ENCODE measurements around the gene MYMK. TPM values are rescaled to one million over a fixed set of nuclear protein-coding genes. Genes with fewer than 3 reads are reported as not detected.

MYMK gene
- total RNA-seq, 1 experiment from 2014 or later: not detected

DNA sequence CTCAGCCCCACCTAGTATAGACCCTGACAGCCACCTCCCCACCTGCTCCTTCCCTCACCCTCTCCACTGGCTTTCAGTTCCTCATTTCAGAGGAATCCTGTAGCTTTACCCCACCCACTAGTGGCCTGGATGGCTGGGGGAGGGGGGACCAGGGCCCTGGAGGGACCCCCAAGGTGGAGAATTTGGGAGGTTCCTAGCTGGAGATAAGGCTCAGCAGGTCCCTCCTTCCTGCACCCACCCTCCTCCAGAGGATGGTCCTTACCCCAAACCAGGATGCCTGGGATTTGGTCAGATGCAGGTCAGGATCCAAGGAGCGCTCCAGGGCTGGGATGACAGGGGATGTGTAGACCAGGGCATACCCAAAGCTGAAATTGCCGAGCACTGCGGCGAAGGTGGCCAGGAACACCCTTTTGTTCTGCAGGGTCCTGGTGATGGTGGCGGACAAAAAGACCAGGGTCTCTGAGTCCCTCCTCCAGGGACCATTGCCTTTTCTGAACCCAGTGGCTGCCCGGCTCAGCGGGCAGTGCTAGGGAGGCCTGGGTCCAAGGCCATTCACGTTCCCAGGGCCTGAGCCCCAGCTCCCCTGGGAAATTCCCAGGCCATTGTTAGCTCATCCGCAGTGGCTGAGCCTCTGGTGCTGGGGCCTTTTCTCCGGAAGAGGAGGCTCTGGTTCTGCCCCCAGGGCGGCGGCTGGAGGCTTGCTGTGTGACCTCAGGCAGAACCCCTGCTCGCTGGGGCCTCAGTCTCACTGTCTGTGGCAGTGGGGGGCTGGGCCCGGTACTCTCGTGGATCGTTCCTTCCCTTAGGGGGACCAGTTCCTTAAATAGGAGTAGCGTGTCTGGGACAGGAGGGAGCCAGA is 46.5 kb downstream of the MYMK start:
- H3K4me2 ChIP-seq (ENCODE audit: low read length): peak overlapping the region; percentile 98
- peak overlapping the region; percentile 59; the same call in 1 of the 2 replicates for H3K27ac ChIP-seq (ENCODE audit: low read depth, low read length)
- H3K4me3 ChIP-seq (replicated peaks in 1 of 2; ENCODE audit: low read depth in 1 of 2, low read length in 2 of 2): peak overlapping the region; percentile 68 to 83
- no peaks in the 10 kb centered on the region for H3K9me3 ChIP-seq (ENCODE audit: control insufficient read depth in 1 of 2, insufficient read depth in 1 of 2, low read depth in 1 of 2, low read length in 2 of 2)
- ChIA-PET RAD21 (ENCODE audit: low non-redundant PET in 1 of 2, low total read pairs in 2 of 2, uncharacterized antibody in 2 of 2, unreplicated experiment in 2 of 2) (interaction anchor here in 1 of 2 experiments (0.6 kb wide), 1 partner anchor 29 kb away, joined by 4 read pairs; no protein-coding TSS in a partner anchor), POLR2A (interaction anchor here (1.0 kb wide), 1 partner anchor 101 kb away, joined by 3 read pairs; no protein-coding TSS in a partner anchor), CTCF (interaction anchor here (0.9 kb wide), 2 partner anchors 81 to 292 kb away, joined by 3 to 4 read pairs; no protein-coding TSS in a partner anchor)
- TF ChIP-seq POLR2AphosphoS5 (IDR thresholded peaks at IDR 0.05; ENCODE audit: low read depth, low read length) (no peak), ZFX (IDR thresholded peaks at IDR 0.05) (no peak)
- no TSS peak for BruUV-seq (replicated peaks)
- intact Hi-C loops (cut with micrococcal nuclease): no loop called here
- H3K4me1 ChIP-seq (ENCODE audit: control insufficient read depth in 1 of 2, insufficient read depth in 2 of 2, low read length in 2 of 2): peaks cover 13 to 21% of the 10 kb centered on the region in 2 experiments; a peak in 3 of 4 replicates
- no peak overlapping the region for H2AFZ ChIP-seq (ENCODE audit: low read depth, low read length, poor library complexity, severe bottlenecking)
- H4K20me1 ChIP-seq (ENCODE audit: insufficient read depth): no peaks in the 10 kb centered on the region
- H3K9me2 ChIP-seq (ENCODE audit: insufficient read depth): no peaks in the 10 kb centered on the region
- no peaks in the 10 kb centered on the region for H3K36me3 ChIP-seq (ENCODE audit: control insufficient read depth in 1 of 2, insufficient read depth in 2 of 2, low read length in 2 of 2)
- H3K9ac ChIP-seq (ENCODE audit: low read length): peak overlapping the region; percentile 75
- peaks cover 6% of the 10 kb centered on the region; the same call in 1 of the 2 replicates for H3K79me2 ChIP-seq (ENCODE audit: insufficient read depth, low read length)
- DNase-seq (ENCODE audit: low read depth, low spot score): no peak
- peak; percentile 12 for ATAC-seq
- H3K27me3 ChIP-seq (ENCODE audit: insufficient read depth, low read length): no peaks in the 10 kb centered on the region

DNA sequence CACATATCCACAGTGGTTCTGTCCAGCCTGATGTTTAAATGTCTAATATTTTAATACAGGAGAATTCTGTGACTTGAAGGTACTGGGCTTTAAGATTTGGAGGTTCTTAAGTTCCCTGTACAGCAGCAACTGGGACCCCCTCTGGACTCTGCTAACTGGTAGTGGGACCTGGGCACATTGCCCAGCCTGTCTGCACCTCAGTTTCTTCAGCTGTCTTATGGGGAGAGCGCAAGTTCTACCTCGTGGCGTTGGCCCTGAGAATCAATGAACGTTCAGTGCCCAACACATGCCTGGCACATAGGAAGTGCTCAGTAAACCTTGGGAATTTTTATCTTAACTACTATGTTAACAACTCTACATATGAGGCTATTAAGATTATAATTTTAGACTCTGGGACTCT is 47.3 kb downstream of the MYMK start:
- CTCF ChIA-PET: no interaction called here

More for the DNA sequence above, 47.3 kb downstream of the MYMK start:
- no peak overlapping the region for H3K27ac ChIP-seq (ENCODE audit: low read depth, low read length)
- H3K27me3 ChIP-seq (ENCODE audit: insufficient read depth, low read length): no peaks in the 10 kb centered on the region
- DNase-seq (ENCODE audit: low read depth, low spot score) (no peak), ATAC-seq (no peak)
- no peak for TF ChIP-seq JUND (IDR thresholded peaks at IDR 0.05)
- no peak for TF ChIP-seq ZNF274 (IDR thresholded peaks at IDR 0.05; ENCODE audit: low read depth, low read length)
- TF ChIP-seq CEBPB (IDR thresholded peaks at IDR 0.05; ENCODE audit: low read depth): no peak
- no peak for TF ChIP-seq EGR1 (IDR thresholded peaks at IDR 0.05; ENCODE audit: low read depth)
- TF ChIP-seq POLR2AphosphoS5 (IDR thresholded peaks at IDR 0.05; ENCODE audit: low read depth, low read length): no peak
- TF ChIP-seq FOSL1 (IDR thresholded peaks at IDR 0.05; ENCODE audit: low read depth): no peak
- TF ChIP-seq, protein P1, sequence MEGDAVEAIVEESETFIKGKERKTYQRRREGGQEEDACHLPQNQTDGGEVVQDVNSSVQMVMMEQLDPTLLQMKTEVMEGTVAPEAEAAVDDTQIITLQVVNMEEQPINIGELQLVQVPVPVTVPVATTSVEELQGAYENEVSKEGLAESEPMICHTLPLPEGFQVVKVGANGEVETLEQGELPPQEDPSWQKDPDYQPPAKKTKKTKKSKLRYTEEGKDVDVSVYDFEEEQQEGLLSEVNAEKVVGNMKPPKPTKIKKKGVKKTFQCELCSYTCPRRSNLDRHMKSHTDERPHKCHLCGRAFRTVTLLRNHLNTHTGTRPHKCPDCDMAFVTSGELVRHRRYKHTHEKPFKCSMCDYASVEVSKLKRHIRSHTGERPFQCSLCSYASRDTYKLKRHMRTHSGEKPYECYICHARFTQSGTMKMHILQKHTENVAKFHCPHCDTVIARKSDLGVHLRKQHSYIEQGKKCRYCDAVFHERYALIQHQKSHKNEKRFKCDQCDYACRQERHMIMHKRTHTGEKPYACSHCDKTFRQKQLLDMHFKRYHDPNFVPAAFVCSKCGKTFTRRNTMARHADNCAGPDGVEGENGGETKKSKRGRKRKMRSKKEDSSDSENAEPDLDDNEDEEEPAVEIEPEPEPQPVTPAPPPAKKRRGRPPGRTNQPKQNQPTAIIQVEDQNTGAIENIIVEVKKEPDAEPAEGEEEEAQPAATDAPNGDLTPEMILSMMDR (IDR thresholded peaks at IDR 0.05 in 2 of 3, conservative IDR thresholded peaks at IDR 0.05 in 1 of 3; ENCODE audit: borderline replicate concordance in 1 of 3, insufficient read depth in 1 of 3, low read depth in 2 of 3, low read length in 2 of 3): no peak
- no peak for TF ChIP-seq RAD21 (IDR thresholded peaks at IDR 0.05; ENCODE audit: low read depth)
- TF ChIP-seq EZH2phosphoT487 (IDR thresholded peaks at IDR 0.05; ENCODE audit: borderline replicate concordance): no peak
- TF ChIP-seq TCF7L2 (IDR thresholded peaks at IDR 0.05; ENCODE audit: borderline replicate concordance, extremely low read depth, insufficient read depth, insufficient read length): no peak
- no peak for TF ChIP-seq ZFX (IDR thresholded peaks at IDR 0.05)
- TSS peak; percentile 44 for BruUV-seq (replicated peaks)
- POLR2A ChIA-PET: no interaction called here
- H3K9me3 ChIP-seq (ENCODE audit: control insufficient read depth in 1 of 2, insufficient read depth in 1 of 2, low read depth in 1 of 2, low read length in 2 of 2): no peaks in the 10 kb centered on the region
- peak overlapping the region; percentile 98; the same call in 1 of the 2 replicates for H3K4me2 ChIP-seq (ENCODE audit: low read length)
- H3K9me2 ChIP-seq (ENCODE audit: insufficient read depth): no peaks in the 10 kb centered on the region
- H3K79me2 ChIP-seq (ENCODE audit: insufficient read depth, low read length): peaks cover 6% of the 10 kb centered on the region; the same call in 1 of the 2 replicates
- H3K36me3 ChIP-seq (ENCODE audit: control insufficient read depth in 1 of 2, insufficient read depth in 2 of 2, low read length in 2 of 2): no peaks in the 10 kb centered on the region
- H3K4me3 ChIP-seq (replicated peaks in 1 of 2; ENCODE audit: low read depth in 1 of 2, low read length in 2 of 2): no peak overlapping the region
- no peak overlapping the region for H3K9ac ChIP-seq (ENCODE audit: low read length)
- no peaks in the 10 kb centered on the region for H4K20me1 ChIP-seq (ENCODE audit: insufficient read depth)
- RAD21 ChIA-PET (ENCODE audit: low non-redundant PET in 1 of 2, low total read pairs in 2 of 2, uncharacterized antibody in 2 of 2, unreplicated experiment in 2 of 2): no interaction called here
- intact Hi-C loops (cut with micrococcal nuclease): no loop called here
- no peak overlapping the region for H2AFZ ChIP-seq (ENCODE audit: low read depth, low read length, poor library complexity, severe bottlenecking)
- peaks cover 13 to 21% of the 10 kb centered on the region in 2 experiments; a peak in 3 of 4 replicates for H3K4me1 ChIP-seq (ENCODE audit: control insufficient read depth in 1 of 2, insufficient read depth in 2 of 2, low read length in 2 of 2)

Data from HCT116 (cell line).